K562 (cell line): ENCODE results near the gene AARS1. TPM values are rescaled to one million over a fixed set of nuclear protein-coding genes. Genes with fewer than 3 reads are reported as not detected.

ENCODE experiments used
- CEBPB ChIP-seq: fragments of 450-650 bp; IDR thresholded peaks from 2 replicates; pipeline ENCODE4 v1.6.1; 2016; ENCODE audit warnings: missing genetic modification characterization, missing compliant biosample characterization
- ESRRA ChIP-seq: fragments of 450-650 bp; IDR thresholded peaks from 2 replicates; pipeline ENCODE4 v1.6.1; 2014; ENCODE audit warnings: low read depth, mild to moderate bottlenecking, moderate library complexity, borderline replicate concordance
- FOXA3 ChIP-seq, 2 experiments: fragments of 450-650 bp in 1 of 2; sonication (generic) in 1 of 2; formaldehyde crosslinking; IDR thresholded peaks in 1 of 2; conservative IDR thresholded peaks in 1 of 2; 2 replicates each; pipeline versions ENCODE4 v1.4.0 to v1.8.0; 2020 to 2022; ENCODE audit warnings: mild to moderate bottlenecking in 2 of 2, missing genetic modification reagents in 1 of 2
- MAZ ChIP-seq, 2 experiments: fragments of 450-650 bp in 1 of 2; sonication (generic) in 1 of 2; formaldehyde crosslinking; IDR thresholded peaks in 1 of 2; conservative IDR thresholded peaks in 1 of 2; 2 replicates each; pipeline versions ENCODE4 v1.4.0 to v1.5.0; 2020; ENCODE audit warnings: mild to moderate bottlenecking in 1 of 2, missing genetic modification reagents in 1 of 2
- NONO ChIP-seq, 2 experiments: fragments of 200-400 bp in 1 of 2; fragments of 450-650 bp in 1 of 2; formaldehyde crosslinking in 1 of 2; IDR thresholded peaks; 2 replicates each; pipeline ENCODE4 v1.6.1; 2017; ENCODE audit warnings: low read depth in 2 of 2, mild to moderate bottlenecking in 2 of 2, moderate library complexity in 2 of 2, low read length in 1 of 2
- TAF15 ChIP-seq: fragments of 200-400 bp; formaldehyde crosslinking; IDR thresholded peaks from 2 replicates; pipeline ENCODE4 v1.6.1; 2017; ENCODE audit warnings: mild to moderate bottlenecking, low read depth, low read length, moderate library complexity
- ZFPM2 ChIP-seq: fragments of 250-450 bp; sonication (Bioruptor Pico); IDR thresholded peaks from 2 replicates; pipeline ENCODE4 v1.5.1; 2022; ENCODE audit warnings: mild to moderate bottlenecking
- ZNF134 ChIP-seq: fragments of 250-450 bp; sonication (Bioruptor Pico); conservative IDR thresholded peaks from 2 replicates; pipeline ENCODE4 v1.4.0; 2020
- ZNF165 ChIP-seq: fragments of 250-450 bp; sonication (Bioruptor Pico); IDR thresholded peaks from 2 replicates; pipeline ENCODE4 v1.4.0; 2020; ENCODE audit warnings: borderline replicate concordance
- ZNF175 ChIP-seq: fragments of 200-800 bp; sonication (Bioruptor generic); IDR thresholded peaks from 2 replicates; pipeline ENCODE4 v1.6.1; 2016; ENCODE audit warnings: low read depth, mild to moderate bottlenecking, missing genetic modification characterization, missing compliant biosample characterization
- ZNF764 ChIP-seq: fragments of 250-450 bp; sonication (Bioruptor Pico); IDR thresholded peaks from 2 replicates; pipeline ENCODE4 v1.4.0; 2020; ENCODE audit warnings: low read depth, mild to moderate bottlenecking, moderate library complexity
- ZNF766 ChIP-seq: fragments of 200-800 bp; sonication (Bioruptor generic); conservative IDR thresholded peaks from 2 replicates; pipeline ENCODE4 v1.6.1; 2016; ENCODE audit warnings: missing genetic modification characterization, missing compliant biosample characterization
- polyA plus RNA-seq, 8 experiments: library from polyadenylated mRNA; depleted of rRNA in 4 of 8; stranded (reverse) in 5 of 8; unstranded in 3 of 8; fragments of >200 nt; fragmentation: Nextera tagmentation in 2 of 8; fragmentation: Illumina TruSeq in 1 of 8; extraction: Ambion mirVana in 2 of 8; extraction: Trizol in 1 of 8; gene quantifications; 2 replicates each; pipeline versions ENCODE4 v1.2.1 to v1.2.3, GENCODE V29; 2011 to 2014; ENCODE audit warnings: inconsistent platforms in 1 of 8, missing spikeins in 1 of 8
- total RNA-seq, 7 experiments: library from RNA; depleted of rRNA in 6 of 7; stranded (reverse); fragments of >200 nt in 6 of 7; fragmentation: Illumina TruSeq in 2 of 7; extraction: Trizol in 2 of 7; gene quantifications; 2 replicates each; pipeline versions ENCODE4 v1.2.1 to v1.2.3, GENCODE V29; 2011 to 2021; ENCODE audit warnings: low replicate concordance in 1 of 7
- TF ChIP-seq, protein P1 (sequence below), 2 experiments: IDR thresholded peaks; 2 replicates each; pipeline ENCODE4 v1.6.1; 2011; ENCODE audit warnings: borderline replicate concordance in 1 of 2, control low read depth in 1 of 2, low read depth in 1 of 2, low read length in 1 of 2, mild to moderate bottlenecking in 1 of 2, mixed read lengths in 1 of 2, moderate library complexity in 1 of 2; ENCODE audit not compliant: insufficient read depth in 1 of 2, insufficient read length in 1 of 2, poor library complexity in 1 of 2, severe bottlenecking in 1 of 2; ENCODE audit errors: extremely low read depth in 1 of 2
- TF ChIP-seq, protein P2 (sequence below): fragments of 450-650 bp; IDR thresholded peaks from 2 replicates; pipeline ENCODE4 v1.6.1; 2016
- TF ChIP-seq, protein P3 (sequence below): fragments of 250-450 bp; sonication (Bioruptor Pico); IDR thresholded peaks from 2 replicates; pipeline ENCODE4 v1.9.0; 2021; ENCODE audit warnings: mild to moderate bottlenecking, inconsistent platforms
- TF ChIP-seq, protein P4 (sequence below): fragments of 250-450 bp; sonication (Bioruptor Pico); IDR thresholded peaks from 2 replicates; pipeline ENCODE4 v1.4.0; 2020; ENCODE audit warnings: mild to moderate bottlenecking, moderate library complexity
- TF ChIP-seq, protein P5 (sequence below): fragments of 200-800 bp; sonication (Bioruptor generic); IDR thresholded peaks from 2 replicates; pipeline ENCODE4 v1.6.1; 2017; ENCODE audit warnings: missing genetic modification characterization, missing compliant biosample characterization

Gene AARS1
- total and polyA plus RNA-seq, 9 of the 15 experiments (the other 6 are each of a cell fraction or from before 2014, with no cell fraction given), result 50.1 to 235 (median 174) TPM

DNA sequence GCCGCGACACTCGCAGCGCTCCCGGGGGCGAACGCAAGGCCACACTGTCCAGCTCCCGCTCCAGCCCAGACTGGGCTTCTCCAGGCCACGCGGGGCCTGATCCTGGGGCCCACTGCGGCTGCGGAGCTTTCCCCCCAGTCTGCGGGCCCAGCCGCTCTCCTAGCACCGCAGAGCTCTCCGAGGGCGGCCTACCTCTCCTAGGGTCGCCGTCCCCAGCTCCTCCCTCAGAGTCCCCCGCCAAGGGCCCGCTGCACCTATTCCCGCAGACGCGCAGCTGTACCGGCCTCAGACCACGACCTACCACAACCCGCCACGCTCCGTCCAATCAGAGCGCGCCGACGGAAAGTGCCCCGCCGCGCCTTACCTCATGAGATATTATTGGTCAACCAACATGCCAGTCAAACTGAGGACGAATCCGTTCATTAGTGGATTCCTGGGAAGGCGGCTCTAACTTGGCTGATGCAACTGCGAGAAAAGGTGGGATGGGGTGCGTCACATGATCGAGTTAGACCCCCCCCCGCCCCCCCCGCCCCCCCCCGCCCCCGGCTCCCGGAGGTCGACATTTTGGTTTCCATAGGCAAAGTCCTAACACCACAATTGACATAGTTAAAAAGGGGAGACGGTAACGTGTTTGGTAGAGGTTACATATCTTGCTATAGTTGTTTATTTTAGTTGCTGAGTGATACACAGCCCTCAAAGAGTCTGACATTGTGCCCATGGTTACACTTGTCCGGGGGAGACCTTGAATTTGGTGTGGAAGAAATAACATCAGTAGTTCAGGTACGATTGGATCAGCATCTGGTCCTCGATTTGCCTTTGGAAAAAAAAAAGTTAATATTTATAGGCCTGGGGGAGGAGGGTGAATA lies at the start of gene AARS1 (continued):
- TF ChIP-seq, protein P1, sequence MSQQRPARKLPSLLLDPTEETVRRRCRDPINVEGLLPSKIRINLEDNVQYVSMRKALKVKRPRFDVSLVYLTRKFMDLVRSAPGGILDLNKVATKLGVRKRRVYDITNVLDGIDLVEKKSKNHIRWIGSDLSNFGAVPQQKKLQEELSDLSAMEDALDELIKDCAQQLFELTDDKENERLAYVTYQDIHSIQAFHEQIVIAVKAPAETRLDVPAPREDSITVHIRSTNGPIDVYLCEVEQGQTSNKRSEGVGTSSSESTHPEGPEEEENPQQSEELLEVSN (IDR thresholded peaks at IDR 0.05; ENCODE audit: borderline replicate concordance in 1 of 2, extremely low read depth in 1 of 2, insufficient read depth in 1 of 2, insufficient read length in 1 of 2, low read depth in 1 of 2, low read length in 1 of 2, poor library complexity in 1 of 2, severe bottlenecking in 1 of 2), result peak; percentile 54 to 71
- TF ChIP-seq ZNF766 (peak; percentile 80; the same call in 1 of the 2 replicates), MAZ (CRISPR knock-in tag; conservative IDR thresholded peaks at IDR 0.05 in 1 of 2, IDR thresholded peaks at IDR 0.05 in 1 of 2) (peak; percentile 76 to 93), TAF15 (no peak), ZNF764 (CRISPR knock-in tag) (peak; percentile 84), ZNF165 (CRISPR knock-in tag) (0 out of 2 replicates have a peak, but pooled peaks have one; percentile 48), ZNF175 (peak; percentile 91), NONO (IDR thresholded peaks at IDR 0.05; ENCODE audit: low read depth in 2 of 2, low read length in 1 of 2) (peak in 1 of 2 experiments; percentile 46; a peak in 2 of 4 replicates), ZNF134 (no peak), ESRRA (peak; percentile 74; the same call in 1 of the 2 replicates), ZFPM2 (peak; percentile 86; the same call in 1 of the 2 replicates), FOXA3 (CRISPR knock-in tag; conservative IDR thresholded peaks at IDR 0.05 in 1 of 2, IDR thresholded peaks at IDR 0.05 in 1 of 2) (no peak), CEBPB (peak; percentile 87)
- TF ChIP-seq, protein P2, sequence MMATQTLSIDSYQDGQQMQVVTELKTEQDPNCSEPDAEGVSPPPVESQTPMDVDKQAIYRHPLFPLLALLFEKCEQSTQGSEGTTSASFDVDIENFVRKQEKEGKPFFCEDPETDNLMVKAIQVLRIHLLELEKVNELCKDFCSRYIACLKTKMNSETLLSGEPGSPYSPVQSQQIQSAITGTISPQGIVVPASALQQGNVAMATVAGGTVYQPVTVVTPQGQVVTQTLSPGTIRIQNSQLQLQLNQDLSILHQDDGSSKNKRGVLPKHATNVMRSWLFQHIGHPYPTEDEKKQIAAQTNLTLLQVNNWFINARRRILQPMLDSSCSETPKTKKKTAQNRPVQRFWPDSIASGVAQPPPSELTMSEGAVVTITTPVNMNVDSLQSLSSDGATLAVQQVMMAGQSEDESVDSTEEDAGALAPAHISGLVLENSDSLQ, result peak; percentile 100
- TF ChIP-seq, protein P3, sequence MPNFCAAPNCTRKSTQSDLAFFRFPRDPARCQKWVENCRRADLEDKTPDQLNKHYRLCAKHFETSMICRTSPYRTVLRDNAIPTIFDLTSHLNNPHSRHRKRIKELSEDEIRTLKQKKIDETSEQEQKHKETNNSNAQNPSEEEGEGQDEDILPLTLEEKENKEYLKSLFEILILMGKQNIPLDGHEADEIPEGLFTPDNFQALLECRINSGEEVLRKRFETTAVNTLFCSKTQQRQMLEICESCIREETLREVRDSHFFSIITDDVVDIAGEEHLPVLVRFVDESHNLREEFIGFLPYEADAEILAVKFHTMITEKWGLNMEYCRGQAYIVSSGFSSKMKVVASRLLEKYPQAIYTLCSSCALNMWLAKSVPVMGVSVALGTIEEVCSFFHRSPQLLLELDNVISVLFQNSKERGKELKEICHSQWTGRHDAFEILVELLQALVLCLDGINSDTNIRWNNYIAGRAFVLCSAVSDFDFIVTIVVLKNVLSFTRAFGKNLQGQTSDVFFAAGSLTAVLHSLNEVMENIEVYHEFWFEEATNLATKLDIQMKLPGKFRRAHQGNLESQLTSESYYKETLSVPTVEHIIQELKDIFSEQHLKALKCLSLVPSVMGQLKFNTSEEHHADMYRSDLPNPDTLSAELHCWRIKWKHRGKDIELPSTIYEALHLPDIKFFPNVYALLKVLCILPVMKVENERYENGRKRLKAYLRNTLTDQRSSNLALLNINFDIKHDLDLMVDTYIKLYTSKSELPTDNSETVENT, result peak; percentile 96
- TF ChIP-seq, protein P4, sequence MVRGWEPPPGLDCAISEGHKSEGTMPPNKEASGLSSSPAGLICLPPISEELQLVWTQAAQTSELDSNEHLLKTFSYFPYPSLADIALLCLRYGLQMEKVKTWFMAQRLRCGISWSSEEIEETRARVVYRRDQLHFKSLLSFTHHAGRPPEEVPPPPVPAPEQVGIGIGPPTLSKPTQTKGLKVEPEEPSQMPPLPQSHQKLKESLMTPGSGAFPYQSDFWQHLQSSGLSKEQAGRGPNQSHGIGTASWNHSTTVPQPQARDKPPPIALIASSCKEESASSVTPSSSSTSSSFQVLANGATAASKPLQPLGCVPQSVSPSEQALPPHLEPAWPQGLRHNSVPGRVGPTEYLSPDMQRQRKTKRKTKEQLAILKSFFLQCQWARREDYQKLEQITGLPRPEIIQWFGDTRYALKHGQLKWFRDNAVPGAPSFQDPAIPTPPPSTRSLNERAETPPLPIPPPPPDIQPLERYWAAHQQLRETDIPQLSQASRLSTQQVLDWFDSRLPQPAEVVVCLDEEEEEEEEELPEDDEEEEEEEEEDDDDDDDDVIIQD, result peak; percentile 60; the same call in 1 of the 2 replicates
- TF ChIP-seq, protein P5, sequence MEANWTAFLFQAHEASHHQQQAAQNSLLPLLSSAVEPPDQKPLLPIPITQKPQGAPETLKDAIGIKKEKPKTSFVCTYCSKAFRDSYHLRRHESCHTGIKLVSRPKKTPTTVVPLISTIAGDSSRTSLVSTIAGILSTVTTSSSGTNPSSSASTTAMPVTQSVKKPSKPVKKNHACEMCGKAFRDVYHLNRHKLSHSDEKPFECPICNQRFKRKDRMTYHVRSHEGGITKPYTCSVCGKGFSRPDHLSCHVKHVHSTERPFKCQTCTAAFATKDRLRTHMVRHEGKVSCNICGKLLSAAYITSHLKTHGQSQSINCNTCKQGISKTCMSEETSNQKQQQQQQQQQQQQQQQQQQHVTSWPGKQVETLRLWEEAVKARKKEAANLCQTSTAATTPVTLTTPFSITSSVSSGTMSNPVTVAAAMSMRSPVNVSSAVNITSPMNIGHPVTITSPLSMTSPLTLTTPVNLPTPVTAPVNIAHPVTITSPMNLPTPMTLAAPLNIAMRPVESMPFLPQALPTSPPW (CRISPR knock-in tag), result peak; percentile 100
